GM18526 (cell line): Measurements from ENCODE around the gene TSSC4.

Experiments used
- POLR2A ChIP-seq: IDR thresholded peaks from 3 replicates; pipeline ENCODE4 v1.6.1; 2011; ENCODE audit not compliant: insufficient read length; ENCODE audit errors: extremely low read depth

The TSSC4 gene

DNA sequence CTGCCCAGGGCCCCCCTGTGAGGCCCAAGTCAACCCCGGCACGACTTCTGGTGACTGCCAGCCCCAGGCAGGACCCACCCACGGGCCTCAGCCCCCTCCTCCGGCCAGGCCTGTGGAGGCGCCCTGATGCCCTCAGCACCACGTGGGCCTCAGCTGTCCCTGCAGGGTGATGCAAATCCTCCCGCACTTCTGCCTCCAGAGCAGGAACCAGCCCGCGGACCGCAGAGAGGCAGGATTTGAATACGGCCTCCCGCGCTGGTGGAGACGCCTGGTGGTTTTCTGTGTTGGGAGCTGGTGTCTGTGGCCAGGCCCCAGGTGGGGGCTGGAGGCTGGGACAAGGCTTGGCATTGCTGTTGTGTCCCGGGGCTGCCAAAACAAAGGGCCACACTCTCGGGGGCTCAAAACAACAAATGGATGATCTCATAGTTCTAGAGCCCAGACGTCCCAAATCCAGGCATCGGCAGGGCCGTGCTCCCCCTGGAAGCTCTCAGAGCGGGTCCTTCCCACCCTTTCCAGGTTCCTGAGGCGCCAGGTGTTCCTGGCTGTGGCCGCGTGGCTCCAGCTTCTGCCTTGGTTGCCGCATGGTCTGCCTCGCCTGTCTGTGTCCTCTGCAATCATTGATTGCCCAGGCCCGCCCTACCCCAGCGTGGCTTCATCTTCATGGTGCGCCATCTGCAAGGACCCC lies 24.4 kb downstream of the TSSC4 start:
- TF ChIP-seq POLR2A, result no peak

DNA sequence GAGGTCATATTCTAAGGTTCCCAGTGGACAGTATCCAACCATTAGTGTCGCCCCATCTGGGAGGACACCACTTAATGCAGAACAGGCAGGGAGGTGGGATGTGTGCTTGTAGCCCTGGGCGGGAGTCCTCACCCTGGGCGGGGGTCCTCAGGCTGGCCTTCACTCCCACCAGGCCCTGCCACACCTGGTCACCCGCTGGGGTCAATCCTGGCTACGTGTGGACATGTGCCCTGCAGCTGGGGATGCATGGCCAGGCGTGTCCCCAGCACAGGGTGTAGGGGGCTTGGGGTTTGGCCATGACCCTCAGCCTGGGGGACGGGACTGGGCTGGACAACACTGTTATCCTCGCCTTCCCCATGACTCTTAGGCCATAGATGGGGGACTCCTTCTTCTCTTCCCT lies 25.0 kb downstream of the TSSC4 start:
- no peak for TF ChIP-seq POLR2A

DNA sequence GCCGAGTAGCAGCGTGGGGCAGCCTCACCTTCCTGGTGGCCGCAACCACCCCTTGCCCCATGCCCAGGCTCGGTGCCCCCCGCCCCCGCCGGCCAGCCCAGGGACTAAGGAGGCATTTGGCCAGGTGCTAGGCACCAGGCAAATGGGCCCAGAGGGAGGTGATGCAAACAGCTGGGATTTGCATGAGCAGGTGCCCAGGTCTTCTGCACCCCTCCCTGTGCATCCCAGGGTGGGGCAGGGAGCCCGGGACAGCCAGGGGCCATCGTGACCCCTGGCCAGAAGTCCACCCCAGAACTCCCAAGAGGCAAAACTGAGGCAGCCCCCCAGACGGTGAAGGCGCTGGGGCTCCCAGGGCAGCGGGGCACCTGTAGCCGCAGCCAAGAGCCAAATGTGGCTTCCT lies 25.7 kb downstream of the TSSC4 start:
- no peak for TF ChIP-seq POLR2A

DNA sequence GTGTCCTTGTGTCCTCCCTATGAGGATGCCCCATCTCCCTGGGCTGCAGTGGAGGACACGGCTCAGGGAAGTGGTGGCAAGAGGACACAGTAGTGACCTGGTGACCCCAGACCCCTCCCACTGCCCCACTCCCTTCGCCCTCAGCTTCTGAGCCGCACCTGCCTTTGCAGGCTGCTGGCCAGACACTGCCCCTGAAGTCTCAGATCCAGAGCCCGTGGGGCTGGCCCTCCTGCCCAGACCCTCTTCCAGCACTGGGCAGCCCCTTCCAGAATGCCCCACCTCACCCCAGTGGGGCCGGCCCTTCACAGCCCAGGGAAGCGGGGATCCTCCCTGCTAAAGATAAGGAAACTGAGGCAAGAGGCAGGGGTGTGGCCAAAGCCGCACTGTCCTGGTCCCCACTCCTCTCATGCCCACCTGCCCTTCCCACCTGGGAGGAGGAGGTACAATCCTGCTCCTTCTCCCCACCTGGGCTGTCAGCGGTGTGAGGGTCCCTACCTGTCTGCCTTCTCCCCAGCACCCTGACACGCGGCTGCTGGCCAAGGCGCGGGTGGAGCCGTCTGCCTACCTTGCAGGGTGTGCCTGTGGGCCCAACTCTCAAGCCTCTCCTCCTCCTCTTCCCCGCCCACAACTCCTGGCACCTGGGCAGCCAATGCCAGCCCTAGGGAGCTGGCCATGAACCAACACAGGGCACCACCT lies 26.4 kb downstream of the TSSC4 start:
- no peak for TF ChIP-seq POLR2A

DNA sequence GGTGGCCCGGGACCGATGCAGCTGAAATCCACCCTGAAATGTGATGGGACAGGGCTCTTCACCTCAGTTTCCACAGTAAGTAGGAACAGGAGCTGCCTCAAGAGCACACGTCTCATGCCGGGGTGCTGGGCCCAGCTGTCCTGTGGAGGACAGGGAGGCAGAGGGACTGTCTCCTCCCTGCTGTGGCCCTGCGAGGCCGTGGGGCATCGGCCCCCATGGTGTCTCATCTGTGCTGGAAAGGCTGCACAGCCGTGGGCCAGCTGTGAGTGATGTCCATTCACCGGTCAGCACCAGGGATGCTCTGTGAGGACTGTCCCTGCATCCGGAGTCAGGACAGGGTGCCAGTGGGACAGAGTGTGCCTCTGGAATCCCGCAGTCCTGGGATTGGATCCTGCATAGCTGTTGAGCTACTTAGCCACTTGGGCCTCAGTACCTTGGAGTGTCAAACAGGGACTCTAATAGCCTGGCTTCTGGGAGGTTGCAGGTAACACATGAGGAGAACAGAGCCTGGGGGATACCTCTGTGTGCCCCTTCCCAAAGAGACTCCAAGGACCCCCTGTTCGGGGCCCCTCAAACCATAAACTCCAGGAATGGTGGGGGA lies 27.3 kb downstream of the TSSC4 start:
- TF ChIP-seq POLR2A, result no peak

DNA sequence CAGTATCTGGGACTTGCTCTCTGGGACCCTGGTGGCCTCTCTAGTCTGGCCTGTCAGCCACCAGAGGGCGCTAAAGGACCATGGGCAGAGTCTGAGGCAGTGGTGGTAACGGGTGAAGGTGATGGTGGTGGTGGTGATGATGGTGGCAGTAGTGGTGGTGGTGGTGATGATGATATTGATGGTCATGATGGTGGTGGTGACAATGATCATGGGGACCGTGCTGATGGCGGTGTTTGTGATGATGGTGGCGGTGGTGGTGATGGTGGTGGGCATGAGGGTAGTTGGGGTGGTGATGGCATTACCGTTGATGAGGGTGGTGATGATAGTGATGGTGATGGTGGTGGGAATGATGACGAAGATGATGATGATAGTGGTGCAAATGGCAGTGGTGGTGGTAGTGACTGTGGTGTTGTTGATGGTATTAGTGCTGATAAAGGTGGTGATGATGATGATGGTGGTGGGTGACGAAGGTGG lies 27.8 kb downstream of the TSSC4 start:
- TF ChIP-seq POLR2A, result no peak

DNA sequence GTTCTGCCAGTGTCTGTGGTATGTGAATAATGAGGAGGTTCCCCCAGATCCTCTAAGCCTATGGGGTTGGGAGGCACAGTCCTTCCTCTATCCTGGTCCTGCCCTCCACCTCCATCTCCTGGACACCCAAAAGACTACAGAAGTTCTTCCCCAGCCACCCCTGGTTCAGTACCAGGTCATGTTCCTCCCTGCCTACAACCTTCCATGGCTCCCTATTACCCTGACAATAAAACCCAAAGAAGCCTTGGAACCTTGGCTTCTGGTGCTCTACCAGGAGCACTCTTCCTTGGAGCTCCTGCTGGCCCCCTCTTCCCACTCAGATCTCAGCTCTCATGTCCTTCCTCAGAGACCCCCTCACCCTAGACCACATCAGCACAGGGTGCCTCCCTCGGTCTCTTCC lies 30.8 kb downstream of the TSSC4 start:
- TF ChIP-seq POLR2A, result no peak

DNA sequence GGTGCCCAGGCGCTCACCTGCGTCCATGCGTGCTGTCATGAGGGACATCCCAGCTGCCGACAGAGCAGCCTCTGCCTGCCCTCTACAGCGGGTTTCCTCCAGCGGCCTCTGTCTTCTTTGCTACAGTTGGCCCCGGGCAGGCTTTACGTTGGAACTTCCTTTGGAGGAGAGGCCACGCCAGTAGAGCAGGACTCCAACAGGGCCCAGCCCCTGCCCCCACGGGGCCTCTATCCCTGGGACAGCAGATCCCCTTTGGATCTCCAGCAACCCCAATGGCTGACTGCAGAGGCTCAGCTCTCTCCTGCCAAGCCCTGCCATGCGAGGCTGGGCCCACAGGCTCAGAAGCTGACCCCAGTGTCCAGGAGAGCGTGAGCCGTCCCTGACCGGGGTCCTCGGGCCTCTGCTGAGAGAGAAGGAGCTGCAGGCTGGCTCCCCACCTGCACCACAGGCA lies 31.6 kb downstream of the TSSC4 start:
- no peak for TF ChIP-seq POLR2A

DNA sequence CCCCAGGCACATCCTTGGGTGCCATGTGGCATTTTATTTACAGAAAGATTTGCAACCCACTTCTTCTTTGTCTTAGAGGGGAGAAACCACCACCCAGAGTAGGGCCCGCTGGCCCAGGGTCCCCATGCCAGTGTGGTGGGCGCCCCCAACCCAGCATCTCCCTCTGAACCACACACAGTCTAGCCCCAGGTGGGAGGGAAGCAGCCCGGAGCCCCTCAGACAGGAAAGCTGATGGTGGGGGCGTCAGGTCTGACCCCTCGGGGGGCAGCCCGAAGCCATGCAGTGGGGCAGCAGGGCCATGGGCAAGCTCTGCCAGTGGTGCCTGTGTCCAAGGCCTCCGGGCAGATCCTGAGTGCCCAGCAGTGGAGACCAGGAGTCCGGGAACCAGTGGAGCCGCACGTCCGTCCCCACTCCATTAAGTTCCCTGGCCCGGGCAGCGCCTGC lies 32.1 kb downstream of the TSSC4 start:
- TF ChIP-seq POLR2A, result no peak

DNA sequence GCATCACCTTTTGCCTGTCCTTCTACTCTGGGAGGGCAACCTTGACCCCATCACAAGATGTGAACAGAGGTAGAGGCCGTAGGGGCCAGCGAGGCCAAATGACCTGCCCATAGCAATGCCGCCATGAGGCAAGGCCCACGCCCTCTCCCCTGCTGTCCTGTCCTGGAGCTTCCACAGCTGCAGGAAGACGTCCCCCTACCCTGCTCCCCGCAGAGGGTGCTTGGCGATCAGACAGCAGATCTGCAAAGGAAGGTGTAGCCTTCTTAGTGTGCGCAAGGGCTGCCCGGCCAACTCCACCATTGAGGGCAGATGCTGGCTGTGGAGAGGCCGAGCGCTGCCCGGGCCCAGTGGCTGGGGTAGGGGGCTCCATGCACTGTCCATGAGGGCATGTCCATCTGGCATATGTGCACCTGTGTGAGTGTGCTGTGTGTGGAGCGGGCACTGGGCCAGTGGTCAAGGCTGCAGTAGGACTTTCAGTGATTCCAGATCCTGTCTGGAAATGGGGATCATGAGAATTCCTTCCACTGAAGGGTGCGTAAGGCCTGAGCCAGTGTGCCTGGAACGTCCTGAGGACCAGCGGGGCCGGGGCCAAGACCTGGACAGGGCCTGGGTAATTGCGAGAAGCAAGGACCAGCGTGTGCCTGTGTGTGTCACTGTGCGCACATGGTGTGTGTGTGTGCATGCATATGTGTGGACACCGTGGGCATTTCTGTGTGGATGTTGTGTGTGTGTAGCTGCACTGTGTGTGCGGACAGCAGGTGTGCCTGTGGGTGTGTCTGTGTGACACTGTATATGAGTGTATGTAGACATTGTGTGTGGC lies 32.8 kb downstream of the TSSC4 start:
- TF ChIP-seq POLR2A, result no peak

DNA sequence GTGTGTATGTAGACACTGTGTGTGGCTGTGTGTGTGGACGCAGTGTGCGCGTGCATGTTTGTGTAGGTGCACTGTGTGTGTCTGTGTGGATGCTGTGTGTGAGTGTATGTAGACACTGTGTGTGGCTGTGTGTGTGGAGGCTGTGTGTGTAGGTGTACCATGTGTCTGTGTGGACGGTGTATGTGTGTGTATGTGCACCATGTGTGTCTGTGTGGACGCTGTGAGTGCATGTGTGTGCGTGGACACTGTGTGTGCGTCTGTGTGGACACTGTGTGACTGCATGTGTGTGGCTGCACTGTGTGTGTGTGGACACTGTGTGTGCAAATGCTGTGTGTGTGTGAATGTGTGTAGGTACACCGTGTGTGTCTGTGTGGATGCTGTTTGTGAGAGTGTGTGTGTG lies 33.5 kb downstream of the TSSC4 start:
- TF ChIP-seq POLR2A, result no peak

DNA sequence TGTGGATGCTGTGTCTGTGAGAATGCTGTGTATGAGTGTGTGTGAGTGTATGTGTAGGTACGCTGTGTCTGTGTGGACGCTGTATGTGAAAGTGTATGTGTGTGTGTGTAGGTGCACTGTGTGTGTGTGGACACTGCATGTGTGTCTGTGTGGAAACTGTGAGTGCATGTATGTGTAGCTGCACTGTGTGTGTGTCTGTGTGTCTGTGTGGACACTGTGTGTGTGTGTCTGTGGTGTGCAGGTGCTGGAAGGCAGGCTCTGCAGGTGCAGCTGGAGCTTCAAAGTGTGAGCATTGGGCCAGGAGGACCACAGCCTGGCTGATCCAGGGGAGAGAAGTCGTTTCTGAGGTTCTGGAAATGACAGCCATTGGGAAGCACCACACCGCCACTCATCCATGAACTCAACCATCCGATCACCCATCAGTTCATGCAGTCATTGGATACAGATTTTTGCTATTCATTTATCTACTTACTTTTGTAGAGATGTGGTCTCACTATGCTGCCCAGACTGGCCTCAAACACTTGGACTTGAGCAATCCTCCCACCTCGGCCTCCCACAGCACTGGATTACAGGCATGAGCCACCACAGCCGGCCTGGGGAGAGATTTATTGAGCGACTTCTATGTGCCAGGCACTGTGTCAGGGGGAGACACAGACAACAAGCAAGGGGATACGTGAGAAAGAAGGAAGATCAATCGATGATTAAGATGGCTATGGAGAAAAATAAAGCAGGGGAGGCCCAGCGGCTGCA lies 34.1 kb downstream of the TSSC4 start:
- TF ChIP-seq POLR2A, result no peak

DNA sequence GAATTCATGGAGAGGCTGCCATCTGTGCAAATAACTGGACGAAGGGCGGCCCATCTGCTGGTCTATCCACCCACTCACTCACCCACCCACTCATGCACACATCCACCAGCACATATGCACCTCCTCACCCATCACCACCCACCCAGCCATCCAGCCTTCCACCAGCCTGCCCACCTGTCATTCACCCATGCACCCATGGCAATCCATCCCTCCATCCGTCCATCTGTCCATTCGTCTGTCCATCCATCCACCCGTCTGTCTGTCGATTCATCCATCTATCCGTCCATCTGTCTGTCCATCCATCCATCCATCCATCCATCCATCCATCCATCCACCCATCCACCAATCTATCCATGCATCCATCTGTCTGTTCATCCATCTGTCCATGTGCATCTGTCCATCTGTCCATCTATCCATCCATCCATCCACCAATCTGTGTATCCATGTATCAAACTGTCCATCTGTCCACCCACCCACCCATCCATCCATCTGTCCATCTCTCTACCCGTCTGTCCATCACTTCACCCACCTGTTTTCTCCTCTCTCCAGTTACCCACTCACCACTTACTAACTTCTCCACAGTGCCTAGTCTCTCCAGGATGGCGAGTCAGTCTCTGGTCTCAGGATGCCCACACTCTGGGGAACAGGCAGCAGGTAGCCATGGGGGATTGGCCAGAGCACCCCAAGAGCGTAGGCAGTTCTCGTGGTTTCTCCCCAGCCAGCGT lies 34.9 kb downstream of the TSSC4 start:
- no peak for TF ChIP-seq POLR2A

DNA sequence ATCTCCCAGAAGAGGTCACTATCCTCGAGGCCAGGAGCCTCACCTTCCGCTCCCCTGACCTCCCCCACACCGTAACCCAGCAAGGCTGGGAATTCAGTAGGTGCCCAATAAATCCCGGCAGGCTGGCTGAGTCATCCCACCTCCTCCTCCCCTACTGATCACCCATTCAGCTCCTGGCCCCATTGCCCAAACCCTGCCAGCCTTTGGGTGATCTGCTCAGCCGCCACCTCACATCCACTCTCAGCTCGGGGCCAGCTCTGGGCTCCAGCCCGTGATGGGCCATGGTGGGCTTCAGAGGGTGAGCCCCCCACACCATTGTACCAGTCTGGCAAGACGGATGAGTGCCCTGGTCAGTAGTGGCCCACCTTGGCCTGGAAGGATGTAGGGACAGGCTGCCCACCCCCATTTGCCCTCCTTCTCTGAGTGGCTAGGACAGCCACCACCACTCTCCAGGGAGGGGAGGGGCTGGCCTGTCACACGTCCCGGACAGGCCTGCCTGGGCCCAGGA lies 35.5 kb downstream of the TSSC4 start:
- TF ChIP-seq POLR2A, result no peak
